ENCODE measurements around the gene ZFPM1. TPM values are rescaled to one million over a fixed set of nuclear protein-coding genes. Genes with fewer than 3 reads are reported as not detected.

Gene ZFPM1
- total RNA-seq, 1 donor from 2014 or later = 5.7 TPM

GRCh38 chr16:88430524-88431446, 22.3 kb upstream of the ZFPM1 start:
- H3K9me3 Mint-ChIP-seq (ENCODE audit: unreplicated experiment) = no peaks in the 10 kb centered on the region
- DNase-seq (ENCODE audit: extremely low spot score, unreplicated experiment) = no peak

GRCh38 chr16:88431651-88432050, 21.4 kb upstream of the ZFPM1 start:
- Mint-ChIP-seq H3K4me3 (ENCODE audit: unreplicated experiment) (no peak overlapping the region), H3K27me3 (ENCODE audit: unreplicated experiment) (no peaks in the 10 kb centered on the region), H3K9me3 (ENCODE audit: unreplicated experiment) (no peaks in the 10 kb centered on the region), H3K4me1 (ENCODE audit: unreplicated experiment) (peaks cover 2% of the 10 kb centered on the region), H3K27ac (ENCODE audit: unreplicated experiment) (no peak overlapping the region), H3K36me3 (ENCODE audit: unreplicated experiment) (no peaks in the 10 kb centered on the region)
- DNase-seq (ENCODE audit: extremely low spot score, unreplicated experiment) = no peak
- TF ChIP-seq CTCF (IDR thresholded peaks at IDR 0.05) = no peak

More at GRCh38 chr16:88430524-88431446, 22.3 kb upstream of the ZFPM1 start:
- TF ChIP-seq CTCF (IDR thresholded peaks at IDR 0.05) = no peak
- Mint-ChIP-seq H3K4me3 (ENCODE audit: unreplicated experiment) (no peak overlapping the region), H3K27ac (ENCODE audit: unreplicated experiment) (no peak overlapping the region), H3K4me1 (ENCODE audit: unreplicated experiment) (peaks cover 2% of the 10 kb centered on the region), H3K36me3 (ENCODE audit: unreplicated experiment) (no peaks in the 10 kb centered on the region), H3K27me3 (ENCODE audit: unreplicated experiment) (no peaks in the 10 kb centered on the region)

- no peaks in the 10 kb centered on the region for H3K27me3 Mint-ChIP-seq (ENCODE audit: unreplicated experiment)
Measured at GRCh38 chr16:88432174-88432573, 20.9 kb upstream of the ZFPM1 start.

GRCh38 chr16:88432753-88433152, 20.3 kb upstream of the ZFPM1 start:
- no peak for DNase-seq (ENCODE audit: extremely low spot score, unreplicated experiment)
- H3K9me3 Mint-ChIP-seq (ENCODE audit: unreplicated experiment) = no peaks in the 10 kb centered on the region
- H3K4me1 Mint-ChIP-seq (ENCODE audit: unreplicated experiment) = peaks cover 2% of the 10 kb centered on the region
- TF ChIP-seq CTCF (IDR thresholded peaks at IDR 0.05) = no peak
- no peak overlapping the region for H3K27ac Mint-ChIP-seq (ENCODE audit: unreplicated experiment)
- H3K4me3 Mint-ChIP-seq (ENCODE audit: unreplicated experiment) = no peak overlapping the region
- no peaks in the 10 kb centered on the region for H3K36me3 Mint-ChIP-seq (ENCODE audit: unreplicated experiment)
- no peaks in the 10 kb centered on the region for H3K27me3 Mint-ChIP-seq (ENCODE audit: unreplicated experiment)

More at GRCh38 chr16:88432174-88432573, 20.9 kb upstream of the ZFPM1 start:
- H3K36me3 Mint-ChIP-seq (ENCODE audit: unreplicated experiment) = no peaks in the 10 kb centered on the region
- peaks cover 2% of the 10 kb centered on the region for H3K4me1 Mint-ChIP-seq (ENCODE audit: unreplicated experiment)
- H3K9me3 Mint-ChIP-seq (ENCODE audit: unreplicated experiment) = no peaks in the 10 kb centered on the region
- H3K27ac Mint-ChIP-seq (ENCODE audit: unreplicated experiment) = no peak overlapping the region
- no peak overlapping the region for H3K4me3 Mint-ChIP-seq (ENCODE audit: unreplicated experiment)
- TF ChIP-seq CTCF (IDR thresholded peaks at IDR 0.05) = no peak
- no peak for DNase-seq (ENCODE audit: extremely low spot score, unreplicated experiment)

- Mint-ChIP-seq H3K36me3 (ENCODE audit: unreplicated experiment) (no peaks in the 10 kb centered on the region), H3K4me3 (ENCODE audit: unreplicated experiment) (no peak overlapping the region), H3K27ac (ENCODE audit: unreplicated experiment) (no peak overlapping the region), H3K4me1 (ENCODE audit: unreplicated experiment) (peaks cover 2% of the 10 kb centered on the region), H3K27me3 (ENCODE audit: unreplicated experiment) (no peaks in the 10 kb centered on the region), H3K9me3 (ENCODE audit: unreplicated experiment) (no peaks in the 10 kb centered on the region)
- no peak for TF ChIP-seq CTCF (IDR thresholded peaks at IDR 0.05)
- DNase-seq (ENCODE audit: extremely low spot score, unreplicated experiment) = no peak
Measured at GRCh38 chr16:88433632-88434352, 19.3 kb upstream of the ZFPM1 start.

All from osteocyte (in vitro differentiated cells).